ENCODE results near the gene KIF24. TPM values are rescaled to one million over a fixed set of nuclear protein-coding genes. Genes with fewer than 3 reads are reported as not detected.

Gene KIF24
- total RNA-seq, 1 experiment from 2014 or later, result 5.8 TPM

GRCh38 chr9:34292552-34292951 is 36.5 kb downstream of the KIF24 start (continued):
- TF ChIP-seq YY1 (IDR thresholded peaks at IDR 0.05; ENCODE audit: extremely low read depth, insufficient replicate concordance, low read depth, low read length) (no peak), POLR2AphosphoS5 (IDR thresholded peaks at IDR 0.05; ENCODE audit: low read depth, low read length) (no peak), CTCF (IDR thresholded peaks at IDR 0.05 in 2 of 3, conservative IDR thresholded peaks at IDR 0.05 in 1 of 3; ENCODE audit: borderline replicate concordance in 1 of 3, insufficient read depth in 1 of 3, low read depth in 2 of 3, low read length in 2 of 3) (no peak), CBX3 (IDR thresholded peaks at IDR 0.05; ENCODE audit: low read depth) (no peak), FOSL1 (IDR thresholded peaks at IDR 0.05; ENCODE audit: low read depth) (no peak), ELF1 (IDR thresholded peaks at IDR 0.05; ENCODE audit: borderline replicate concordance, low read depth) (no peak)

GRCh38 chr9:34291423-34291822 is 37.6 kb downstream of the KIF24 start:
- Histone ChIP-seq H3K36me3 (ENCODE audit: control insufficient read depth in 1 of 2, insufficient read depth in 2 of 2, low read length in 2 of 2) (peaks cover 0 to 4% of the 10 kb centered on the region in 2 experiments; a peak in 1 of 4 replicates), H3K9me2 (ENCODE audit: insufficient read depth) (no peaks in the 10 kb centered on the region)
- CTCF ChIA-PET, result no interaction called here

More at GRCh38 chr9:34291423-34291822, 37.6 kb downstream of the KIF24 start:
- RAD21 ChIA-PET (ENCODE audit: low non-redundant PET in 1 of 2, low total read pairs in 2 of 2, uncharacterized antibody in 2 of 2, unreplicated experiment in 2 of 2), result no interaction called here
- ATAC-seq (no peak), DNase-seq (ENCODE audit: low read depth, low spot score) (no peak)
- Histone ChIP-seq H3K9me3 (ENCODE audit: control insufficient read depth in 1 of 2, insufficient read depth in 1 of 2, low read depth in 1 of 2, low read length in 2 of 2) (no peaks in the 10 kb centered on the region), H3K27ac (ENCODE audit: low read depth, low read length) (no peak overlapping the region), H3K4me1 (ENCODE audit: control insufficient read depth in 1 of 2, insufficient read depth in 2 of 2, low read length in 2 of 2) (no peaks in the 10 kb centered on the region), H3K4me3 (replicated peaks in 1 of 2; ENCODE audit: low read depth in 1 of 2, low read length in 2 of 2) (no peak overlapping the region), H4K20me1 (ENCODE audit: insufficient read depth) (no peaks in the 10 kb centered on the region), H2AFZ (ENCODE audit: low read depth, low read length, poor library complexity, severe bottlenecking) (no peak overlapping the region), H3K79me2 (ENCODE audit: insufficient read depth, low read length) (no peaks in the 10 kb centered on the region), H3K27me3 (ENCODE audit: insufficient read depth, low read length) (no peaks in the 10 kb centered on the region), H3K4me2 (ENCODE audit: low read length) (no peak overlapping the region), H3K9ac (ENCODE audit: low read length) (no peak overlapping the region)
- intact Hi-C loops (cut with micrococcal nuclease), result no loop called here
- BruUV-seq (replicated peaks), result no TSS peak
- POLR2A ChIA-PET, result no interaction called here
- TF ChIP-seq ZBTB33 (IDR thresholded peaks at IDR 0.05; ENCODE audit: extremely low read depth, insufficient replicate concordance, low read length), result no peak
- TF ChIP-seq RAD21 (IDR thresholded peaks at IDR 0.05; ENCODE audit: low read depth), result no peak
- TF ChIP-seq YY1 (IDR thresholded peaks at IDR 0.05; ENCODE audit: extremely low read depth, insufficient replicate concordance, low read depth, low read length), result no peak
- TF ChIP-seq POLR2A (IDR thresholded peaks at IDR 0.05; ENCODE audit: borderline replicate concordance, extremely low read depth, insufficient read depth, insufficient read length), result no peak
- no peak for TF ChIP-seq FOSL1 (IDR thresholded peaks at IDR 0.05; ENCODE audit: low read depth)
- TF ChIP-seq SRF (IDR thresholded peaks at IDR 0.05; ENCODE audit: low read depth), result no peak
- no peak for TF ChIP-seq CTCF (IDR thresholded peaks at IDR 0.05 in 2 of 3, conservative IDR thresholded peaks at IDR 0.05 in 1 of 3; ENCODE audit: borderline replicate concordance in 1 of 3, insufficient read depth in 1 of 3, low read depth in 2 of 3, low read length in 2 of 3)
- TF ChIP-seq EZH2 (IDR thresholded peaks at IDR 0.05), result no peak
- no peak for TF ChIP-seq ATF3 (IDR thresholded peaks at IDR 0.05)

Measured in HCT116 (cell line).